HepG2 (cell line): ENCODE results near the gene IFITM5. TPM values are rescaled to one million over a fixed set of nuclear protein-coding genes. Genes with fewer than 3 reads are reported as not detected.

ENCODE experiments used
- ATAC-seq: fragments of 200-7000 bp; cut with Tn5 transposase; 3 replicates; pipeline ENCODE4 v1.9.1; 2020; ENCODE audit warnings: mild to moderate bottlenecking, moderate library complexity
- BruUV-seq: library from RNA; stranded (reverse); fragments of 400-500 nt; replicated peaks from 2 replicates; lab custom pipeline; 2021; lab: Mats Ljungman, UMichigan
- CTCF ChIA-PET: fragments of 300-600 bp; formaldehyde crosslinking; extraction: SDS; loops from one replicate; lab custom pipeline; 2021; ENCODE audit warnings: low total read pairs, inconsistent platforms, low intra/inter-chr PET ratio; lab: Yijun Ruan, JAX
- POLR2A ChIA-PET: fragments of 350-600 bp; sonication (Branson Sonifier 250); formaldehyde crosslinking; loops from one replicate; lab custom pipeline; 2020; ENCODE audit warnings: antibody characterized with exemption, inconsistent platforms; lab: Yijun Ruan, JAX
- DNase-seq: peaks from one replicate; pipeline ENCODE4 v3.0.0-alpha.2; 2015; ENCODE audit warnings: low spot score
- FAIRE-seq: peaks from 3 replicates; lab custom pipeline; 2011; peaks lifted over from hg19 to GRCh38; lab: Jason Lieb, UNC
- H2AFZ ChIP-seq: one replicate; pipeline ENCODE4 v1.6.1; 2011; ENCODE audit warnings: low read length, inconsistent platforms
- H3K27ac ChIP-seq: fragments of 300-600 bp; 3 replicates; pipeline ENCODE4 v1.8.0; 2011; ENCODE audit warnings: mixed run types, mild to moderate bottlenecking, mixed read lengths, low read length, inconsistent platforms; ENCODE audit not compliant: insufficient read depth; ENCODE audit errors: extremely low read length
- H3K27me3 ChIP-seq, 2 experiments: fragments of 200-600 bp in 1 of 2; 2 replicates in 1 of 2; 3 replicates in 1 of 2; pipeline versions ENCODE4 v1.6.0 to v1.8.0; 2011; ENCODE audit warnings: low read length in 2 of 2, mild to moderate bottlenecking in 2 of 2, moderate library complexity in 2 of 2, inconsistent platforms in 1 of 2; ENCODE audit not compliant: insufficient read depth in 2 of 2, control insufficient read depth in 1 of 2
- H3K36me3 ChIP-seq, 2 experiments: fragments of 200-600 bp in 1 of 2; replicated peaks in 1 of 2; 2 replicates in 1 of 2; 3 replicates in 1 of 2; pipeline versions ENCODE4 v1.5.1 to v1.8.0; 2011; ENCODE audit warnings: low read length in 2 of 2, inconsistent platforms in 1 of 2; ENCODE audit not compliant: insufficient read depth in 2 of 2, control insufficient read depth in 1 of 2
- H3K4me1 ChIP-seq: 2 replicates; pipeline ENCODE4 v1.5.1; 2012; ENCODE audit warnings: low read length, inconsistent platforms; ENCODE audit not compliant: insufficient read depth
- H3K4me2 ChIP-seq: 2 replicates; pipeline ENCODE4 v1.6.0; 2011; ENCODE audit warnings: low read depth, low read length, inconsistent platforms
- H3K4me3 ChIP-seq, 3 experiments: fragments of 200-600 bp in 1 of 3; sonication (generic), shearing (Covaris generic) in 1 of 3; replicated peaks in 1 of 3; 2 replicates each; pipeline ENCODE4 v1.5.1; 2011 to 2016; ENCODE audit warnings: low read length in 3 of 3, inconsistent platforms in 2 of 3, low read depth in 2 of 3, mild to moderate bottlenecking in 2 of 3, control low read depth in 1 of 3, mixed read lengths in 1 of 3; ENCODE audit not compliant: insufficient read depth in 1 of 3
- H3K79me2 ChIP-seq: one replicate; pipeline ENCODE4 v1.6.1; 2011; ENCODE audit warnings: low read length, inconsistent platforms; ENCODE audit not compliant: insufficient read depth
- H3K9ac ChIP-seq: 2 replicates; pipeline ENCODE4 v1.6.0; 2011; ENCODE audit warnings: mild to moderate bottlenecking, low read depth, low read length, inconsistent platforms; ENCODE audit not compliant: insufficient read depth
- H3K9me3 ChIP-seq: 2 replicates; pipeline ENCODE4 v1.5.1; 2012; ENCODE audit warnings: mild to moderate bottlenecking, low read length
- H4K20me1 ChIP-seq: 2 replicates; pipeline ENCODE4 v1.6.0; 2011; ENCODE audit warnings: inconsistent platforms, mild to moderate bottlenecking, low read length, moderate library complexity; ENCODE audit not compliant: insufficient read depth
- ERF ChIP-seq: IDR thresholded peaks from 2 replicates; pipeline ENCODE4 v1.6.1; 2018; ENCODE audit warnings: missing biosample characterization, missing genetic modification reagents
- ETV5 ChIP-seq: IDR thresholded peaks from 2 replicates; pipeline ENCODE4 v1.6.1; 2018; ENCODE audit warnings: missing biosample characterization, missing genetic modification reagents, inconsistent platforms, borderline replicate concordance
- MAFF ChIP-seq: IDR thresholded peaks from 2 replicates; pipeline ENCODE4 v1.6.1; 2011; ENCODE audit warnings: low read depth, low read length, improper control_type of control experiment
- MAFK ChIP-seq, 2 experiments: IDR thresholded peaks in 1 of 2; conservative IDR thresholded peaks in 1 of 2; 2 replicates each; pipeline ENCODE4 v1.6.1; 2011; ENCODE audit warnings: improper control_type of control experiment in 2 of 2, low read length in 2 of 2
- NKX3-1 ChIP-seq: sonication (generic); formaldehyde crosslinking; IDR thresholded peaks from 2 replicates; pipeline ENCODE4 v1.5.0; 2020; ENCODE audit warnings: missing genetic modification reagents
- THAP9 ChIP-seq: sonication (generic); formaldehyde crosslinking; IDR thresholded peaks from 2 replicates; pipeline ENCODE4; 2020; ENCODE audit warnings: missing genetic modification reagents, mild to moderate bottlenecking, borderline replicate concordance
- TRIM24 ChIP-seq: sonication (generic); formaldehyde crosslinking; IDR thresholded peaks from 2 replicates; pipeline ENCODE4 v1.8.0; 2022; ENCODE audit warnings: mild to moderate bottlenecking, missing genetic modification reagents
- ZNF543 ChIP-seq: sonication (generic); formaldehyde crosslinking; IDR thresholded peaks from 2 replicates; pipeline ENCODE4 v1.4.0; 2020; ENCODE audit warnings: mild to moderate bottlenecking, missing genetic modification reagents
- ZNF547 ChIP-seq: sonication (generic); formaldehyde crosslinking; IDR thresholded peaks from 2 replicates; pipeline ENCODE4 v1.5.1; 2020; ENCODE audit warnings: mild to moderate bottlenecking, missing genetic modification reagents
- ZNF562 ChIP-seq: sonication (generic); formaldehyde crosslinking; IDR thresholded peaks from 2 replicates; pipeline ENCODE4 v1.8.0; 2022; ENCODE audit warnings: missing genetic modification reagents, borderline replicate concordance
- ZNF770 ChIP-seq: sonication (generic); formaldehyde crosslinking; IDR thresholded peaks from 2 replicates; pipeline ENCODE4 v1.5.0; 2020; ENCODE audit warnings: mild to moderate bottlenecking, missing genetic modification reagents
- WGBS: methylation state at CpG from one replicate; pipeline ENCODE4 v1.1.6; 2017; ENCODE audit warnings: low lambda C conversion rate; 5-methylcytosine and 5-hydroxymethylcytosine counted together
- in situ Hi-C: cut with HindIII; loops from 2 replicates; pipeline ENCODE4 v1.10.0; 2017; ENCODE audit warnings: low pct_unique_long_range_greater_than_20kb; ENCODE audit not compliant: extremely low pct_ligation_motif_present
- intact Hi-C: fragments of 100-400 bp; cut with micrococcal nuclease; formaldehyde crosslinking; loops from one replicate; pipeline ENCODE4 v1.10.0; 2022; ENCODE audit not compliant: unreplicated experiment
- polyA plus RNA-seq, 8 experiments: library from polyadenylated mRNA; depleted of rRNA in 3 of 8; stranded (reverse) in 7 of 8; unstranded in 1 of 8; fragments of >200 nt; fragmentation: Illumina TruSeq in 4 of 8; extraction: Trizol in 4 of 8; gene quantifications; 2 replicates each; pipeline versions ENCODE4 v1.2.1 to v1.2.3, GENCODE V29; 2011 to 2016; ENCODE audit warnings: low read depth in 4 of 8, missing spikeins in 1 of 8, mixed read lengths in 1 of 8; ENCODE audit not compliant: insufficient read depth in 1 of 8
- total RNA-seq, 5 experiments: library from RNA; depleted of rRNA; stranded (reverse); fragments of >200 nt; fragmentation: Illumina TruSeq; extraction: Trizol; gene quantifications; 2 replicates each; pipeline ENCODE4 v1.2.3, GENCODE V29; 2016; ENCODE audit warnings: low read depth in 1 of 5

The IFITM5 gene
- total and polyA plus RNA-seq, 2 of the 13 experiments (the other 11 are each of a cell fraction or from before 2014, with no cell fraction given): not detected

GRCh38 chr11:339963-340362, 40.6 kb upstream of the IFITM5 start:
- CTCF ChIA-PET: no interaction called here
- in situ Hi-C loops (no loop called here), intact Hi-C loops (no loop called here)
- 45% methylated on average over 2 of the region's 2 CpGs for WGBS
- Histone ChIP-seq H3K36me3 (no peaks in the 10 kb centered on the region), H3K9ac (no peak overlapping the region), H4K20me1 (no peaks in the 10 kb centered on the region), H3K9me3 (no peaks in the 10 kb centered on the region), H3K4me2 (no peak overlapping the region), H3K79me2 (no peaks in the 10 kb centered on the region), H2AFZ (no peak overlapping the region), H3K27me3 (peaks cover 1 to 15% of the 10 kb centered on the region in 2 experiments; a peak in 3 of 5 replicates), H3K4me3 (no peak overlapping the region), H3K4me1 (peaks cover 15% of the 10 kb centered on the region), H3K27ac (no peak overlapping the region)
- POLR2A ChIA-PET: interaction anchor here (1.2 to 2.2 kb wide), 3 partner anchors 9 to 14 kb away, joined by 4 to 10 read pairs (median 5); no protein-coding TSS in a partner anchor
- no peak for DNase-seq
- no peak for FAIRE-seq
- peak; percentile 63; the same call in 1 of the 2 replicates for TF ChIP-seq MAFF
- no peak for TF ChIP-seq NKX3-1 (CRISPR knock-in tag)
- TF ChIP-seq MAFK (conservative IDR thresholded peaks at IDR 0.05 in 1 of 2, IDR thresholded peaks at IDR 0.05 in 1 of 2; ENCODE audit: low read length in 2 of 2): peak; percentile 44 to 72; a peak in 3 of 4 replicates
- no TSS peak for BruUV-seq
- no peak for ATAC-seq

GRCh38 chr11:337711-338110, 38.4 kb upstream of the IFITM5 start:
- peaks cover 0 to 13% of the 10 kb centered on the region in 2 experiments; a peak in 3 of 5 replicates for H3K27me3 ChIP-seq
- no peak overlapping the region for H2AFZ ChIP-seq
- no peak overlapping the region for H3K4me3 ChIP-seq
- DNase-seq (no peak), ATAC-seq (no peak), FAIRE-seq (no peak)
- H3K9me3 ChIP-seq: no peaks in the 10 kb centered on the region
- no peaks in the 10 kb centered on the region for H3K36me3 ChIP-seq
- no peak overlapping the region for H3K9ac ChIP-seq
- peaks cover 23% of the 10 kb centered on the region for H3K4me1 ChIP-seq
- H3K4me2 ChIP-seq: no peak overlapping the region
- no peak overlapping the region for H3K27ac ChIP-seq
- WGBS: 59% methylated on average over 6 of the region's 6 CpGs
- no peaks in the 10 kb centered on the region for H4K20me1 ChIP-seq
- ChIA-PET POLR2A (interaction anchor here (2.6 to 3.0 kb wide), 2 partner anchors 10 to 16 kb away, joined by 8 read pairs; no protein-coding TSS in a partner anchor), CTCF (no interaction called here)
- no peaks in the 10 kb centered on the region for H3K79me2 ChIP-seq
- BruUV-seq: no TSS peak
- intact Hi-C loops: no loop called here
- in situ Hi-C loops: no loop called here
- TF ChIP-seq ZNF543 (CRISPR knock-in tag) (no peak), ETV5 (CRISPR knock-in tag) (no peak), TRIM24 (no peak), ZNF547 (no peak), ZNF562 (CRISPR knock-in tag) (no peak), ERF (no peak), ZNF770 (CRISPR knock-in tag) (no peak), THAP9 (no peak)
